GM13976 (cell line): ENCODE data around the gene FAM234A.
"Not testable (repeated sequence)": the region's sequence is repeated elsewhere in the genome, so short reads cannot be mapped to it uniquely, and the experiment has no call there.

Source experiments
- DNase-seq: peaks from one replicate; pipeline ENCODE4 v3.0.0; 2012; ENCODE audit warnings: low spot score
- in situ Hi-C: fragments of 300-500 bp; cut with MboI; formaldehyde crosslinking; loops from one replicate; pipeline ENCODE4 v1.12.0; 2022; ENCODE audit warnings: low sequenced_read_pairs, mixed read lengths, inconsistent platforms; ENCODE audit not compliant: unreplicated experiment
- TF ChIP-seq, protein P1 (sequence below): IDR thresholded peaks from 2 replicates; pipeline ENCODE4 v1.5.1; 2012; ENCODE audit warnings: borderline replicate concordance, mild to moderate bottlenecking; ENCODE audit not compliant: insufficient read depth; ENCODE audit errors: extremely low read depth, missing control alignments, control extremely low read depth

The FAM234A gene

GRCh38 chr16:264440-264951 lies 29.9 kb downstream of the FAM234A start:
- DNase-seq: no peak
- TF ChIP-seq, protein P1, sequence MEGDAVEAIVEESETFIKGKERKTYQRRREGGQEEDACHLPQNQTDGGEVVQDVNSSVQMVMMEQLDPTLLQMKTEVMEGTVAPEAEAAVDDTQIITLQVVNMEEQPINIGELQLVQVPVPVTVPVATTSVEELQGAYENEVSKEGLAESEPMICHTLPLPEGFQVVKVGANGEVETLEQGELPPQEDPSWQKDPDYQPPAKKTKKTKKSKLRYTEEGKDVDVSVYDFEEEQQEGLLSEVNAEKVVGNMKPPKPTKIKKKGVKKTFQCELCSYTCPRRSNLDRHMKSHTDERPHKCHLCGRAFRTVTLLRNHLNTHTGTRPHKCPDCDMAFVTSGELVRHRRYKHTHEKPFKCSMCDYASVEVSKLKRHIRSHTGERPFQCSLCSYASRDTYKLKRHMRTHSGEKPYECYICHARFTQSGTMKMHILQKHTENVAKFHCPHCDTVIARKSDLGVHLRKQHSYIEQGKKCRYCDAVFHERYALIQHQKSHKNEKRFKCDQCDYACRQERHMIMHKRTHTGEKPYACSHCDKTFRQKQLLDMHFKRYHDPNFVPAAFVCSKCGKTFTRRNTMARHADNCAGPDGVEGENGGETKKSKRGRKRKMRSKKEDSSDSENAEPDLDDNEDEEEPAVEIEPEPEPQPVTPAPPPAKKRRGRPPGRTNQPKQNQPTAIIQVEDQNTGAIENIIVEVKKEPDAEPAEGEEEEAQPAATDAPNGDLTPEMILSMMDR: no peak
- in situ Hi-C loops: no loop called here

- DNase-seq: no peak
- TF ChIP-seq, protein P1: no peak
- in situ Hi-C loops: no loop called here
Measured at GRCh38 chr16:265002-265529, 30.4 kb downstream of the FAM234A start.

DNA sequence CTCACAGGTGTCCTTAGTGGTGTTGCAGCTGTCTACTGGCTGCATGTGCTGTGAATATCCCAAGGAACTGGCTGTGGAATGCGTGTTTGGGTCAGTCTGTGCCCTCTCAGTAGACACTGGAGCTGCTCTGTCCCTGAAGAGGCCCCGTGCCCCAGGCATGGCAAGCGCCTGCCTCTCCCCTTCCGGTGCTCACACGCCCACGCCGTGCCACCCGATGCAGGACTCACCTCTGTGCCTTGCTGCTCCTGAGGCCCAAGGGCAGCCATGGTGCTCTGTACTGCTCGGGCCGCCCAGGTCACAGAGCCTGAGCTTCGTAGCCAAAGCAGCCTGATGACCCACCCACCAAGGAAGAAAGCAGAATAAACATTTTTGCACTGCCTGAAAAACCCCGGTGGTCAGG lies 31.1 kb downstream of the FAM234A start:
- DNase-seq: no peak
- in situ Hi-C loops: no loop called here
- TF ChIP-seq, protein P1: no peak

DNA sequence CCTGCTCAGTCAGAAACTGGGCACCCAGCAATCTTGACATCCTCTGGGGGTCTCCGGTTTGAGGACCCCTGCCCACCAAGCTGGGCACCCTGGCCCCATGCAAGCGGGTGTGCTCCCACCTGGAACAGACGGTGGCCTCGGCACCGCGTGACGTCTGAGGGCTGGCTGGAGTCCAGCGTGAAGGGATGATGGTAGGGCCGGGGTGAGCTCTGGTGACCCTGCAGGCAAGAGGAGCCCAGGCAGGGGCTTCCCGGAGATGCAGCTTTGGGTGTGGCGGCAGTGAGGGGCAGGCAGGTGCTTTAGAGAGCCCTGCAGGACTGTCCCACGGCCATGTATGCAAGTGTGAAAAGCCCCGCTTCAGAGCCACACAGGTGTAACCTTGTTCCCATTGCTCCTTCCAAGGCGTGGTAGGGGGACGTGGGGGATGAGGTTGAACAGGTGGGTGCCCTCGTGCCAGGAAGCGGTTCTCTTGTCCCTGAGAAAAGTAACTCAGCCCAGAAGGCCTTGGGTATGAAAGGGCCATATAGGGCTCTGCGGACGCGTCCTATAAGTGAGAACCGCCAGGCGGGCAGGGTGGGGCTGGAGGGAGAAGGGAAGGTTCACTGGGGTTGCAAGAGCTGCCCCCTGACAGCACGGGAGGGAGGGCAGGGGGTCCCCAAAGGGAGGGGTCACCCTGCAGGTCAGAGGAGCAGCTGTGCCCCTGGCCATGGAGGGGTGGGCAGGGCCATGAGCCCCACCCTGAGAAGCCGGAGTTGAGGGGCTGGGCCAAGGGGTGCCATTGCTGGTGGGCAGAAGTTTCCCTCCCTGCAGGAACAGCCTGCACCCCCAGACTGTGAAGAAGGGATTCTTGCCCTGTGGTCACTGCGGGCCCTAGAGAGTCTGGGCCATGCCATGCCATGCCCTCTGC lies 31.9 kb downstream of the FAM234A start:
- TF ChIP-seq, protein P1: no peak
- no peak for DNase-seq
- in situ Hi-C loops: no loop called here

GRCh38 chr16:267562-267961 lies 32.9 kb downstream of the FAM234A start:
- DNase-seq, in situ Hi-C loops: not testable (repeated sequence)

DNA sequence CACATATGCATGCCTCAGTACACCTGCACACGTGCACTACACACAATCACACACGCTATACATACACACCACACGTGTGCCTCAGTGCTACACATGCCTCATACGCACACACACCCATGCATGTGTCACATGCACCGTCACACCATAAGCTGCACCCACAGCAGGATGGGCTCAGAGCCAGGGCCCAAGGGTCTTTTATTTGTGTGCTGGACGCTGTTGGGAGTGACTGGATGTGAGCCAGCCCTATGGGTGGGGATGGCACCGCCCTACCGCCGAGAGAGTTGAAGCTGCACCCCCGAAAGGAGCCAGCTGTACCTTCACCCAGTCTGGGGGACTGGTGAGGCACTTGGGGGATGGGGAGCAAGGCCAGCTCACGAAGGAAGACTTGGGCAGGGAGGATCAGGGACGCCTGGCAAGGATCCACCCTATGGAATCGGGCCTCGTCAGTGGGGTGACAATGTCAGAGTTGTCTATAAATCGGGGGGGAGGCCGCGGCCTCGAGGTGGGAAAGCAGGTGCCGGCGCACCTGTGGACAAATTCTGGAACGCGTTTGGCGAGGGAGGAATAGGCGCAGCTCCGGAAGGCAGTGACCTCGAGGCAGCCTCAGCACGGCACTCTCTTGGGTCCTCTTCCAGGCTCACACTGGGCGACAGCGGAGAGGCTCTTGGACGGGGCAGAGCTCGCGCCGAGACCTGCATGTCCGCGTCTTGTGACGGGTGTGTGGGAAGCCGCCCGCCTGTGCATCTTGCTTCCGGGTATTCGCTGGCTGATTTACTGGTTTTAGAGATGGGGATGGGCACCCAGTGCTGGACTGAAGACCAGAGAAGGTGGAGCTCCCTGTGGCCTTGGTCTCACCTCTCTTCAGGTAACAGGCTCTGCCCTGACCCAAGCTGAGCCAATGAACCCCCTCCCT lies 33.8 kb downstream of the FAM234A start:
- TF ChIP-seq, protein P1: no peak
- in situ Hi-C loops: no loop called here
- no peak for DNase-seq
